HG03060 (cell line): ENCODE measurements around the gene ATP10B.

ENCODE experiments used
- ATAC-seq: cut with Tn5 transposase; IDR thresholded peaks from one replicate; pipeline ENCODE4 v1.9.1; 2021; ENCODE audit warnings: low read depth, moderate number of reproducible peaks; ENCODE audit not compliant: unreplicated experiment

Gene ATP10B

GRCh38 chr5:160523502-160524163, 328.4 kb downstream of the ATP10B start:
- ATAC-seq = no peak

- ATAC-seq = no peak
Observed at GRCh38 chr5:160521392-160521663, 330.7 kb downstream of the ATP10B start.

- ATAC-seq = no peak
Observed at GRCh38 chr5:160520609-160521391, 331.2 kb downstream of the ATP10B start.

GRCh38 chr5:160516696-160517530, 335.1 kb downstream of the ATP10B start:
- no peak for ATAC-seq

- ATAC-seq = no peak
Observed at GRCh38 chr5:160514866-160515265, 337.1 kb downstream of the ATP10B start.

GRCh38 chr5:160514191-160514590, 337.8 kb downstream of the ATP10B start:
- ATAC-seq = no peak

- no peak for ATAC-seq
Observed at GRCh38 chr5:160513485-160513884, 338.5 kb downstream of the ATP10B start.
